ENCODE data around the gene LEF1.

Gene LEF1

GRCh38 chr4:108174856-108175255 is 6.1 kb upstream of the LEF1 start:
- no peak for DNase-seq

GRCh38 chr4:108173599-108174057 is 4.9 kb upstream of the LEF1 start:
- no peak for DNase-seq

GRCh38 chr4:108172753-108173598 is 4.2 kb upstream of the LEF1 start:
- DNase-seq = peak; percentile 49

GRCh38 chr4:108172231-108172752 is 3.6 kb upstream of the LEF1 start:
- no peak for DNase-seq

GRCh38 chr4:108171339-108172230 is 2.9 kb upstream of the LEF1 start:
- DNase-seq = no peak

GRCh38 chr4:108170631-108171338 is 2.1 kb upstream of the LEF1 start:
- DNase-seq = no peak

- DNase-seq = no peak
Observed at GRCh38 chr4:108169664-108170063, 932 bp upstream of the LEF1 start.

GRCh38 chr4:108168160-108168670 is 517 bp downstream of the LEF1 start:
- no peak for DNase-seq

- DNase-seq = no peak
Observed at GRCh38 chr4:108166441-108167315, 2.1 kb downstream of the LEF1 start.

- DNase-seq = no peak
Observed at GRCh38 chr4:108166038-108166437, 2.7 kb downstream of the LEF1 start.

- DNase-seq = no peak
Observed at GRCh38 chr4:108165586-108165985, 3.1 kb downstream of the LEF1 start.

- no peak for DNase-seq
Observed at GRCh38 chr4:108163351-108163750, 5.4 kb downstream of the LEF1 start.

- DNase-seq = no peak
Observed at GRCh38 chr4:108160741-108161352, 7.9 kb downstream of the LEF1 start.

GRCh38 chr4:108159845-108160244 is 8.9 kb downstream of the LEF1 start:
- no peak for DNase-seq

- DNase-seq = no peak
Observed at GRCh38 chr4:108157655-108158054, 11.1 kb downstream of the LEF1 start.

- no peak for DNase-seq
Observed at GRCh38 chr4:108156391-108156790, 12.3 kb downstream of the LEF1 start.

- no peak for DNase-seq
Observed at GRCh38 chr4:108155373-108155772, 13.4 kb downstream of the LEF1 start.

GRCh38 chr4:108152980-108153379 is 15.8 kb downstream of the LEF1 start:
- no peak for DNase-seq

- peak; percentile 83 for DNase-seq
Observed at GRCh38 chr4:108149588-108150380, 18.9 kb downstream of the LEF1 start.

- DNase-seq = no peak
Observed at GRCh38 chr4:108148316-108148715, 20.4 kb downstream of the LEF1 start.
